NCI-H1930 (cell line): Measurements from ENCODE around the gene SETD1A.
A peak's percentile ranks its signal among the peaks of the same experiment; 100 is the strongest.
"Not testable (repeated sequence)": the region's sequence is repeated elsewhere in the genome, so short reads cannot be mapped to it uniquely, and the experiment has no call there.

Experiments used
- DNase-seq, 2 experiments: peaks; one replicate each; lab custom pipeline; 2025; lab: John Stamatoyannopoulos, UW

SETD1A gene

GRCh38 chr16:30929167-30929566, 28.4 kb upstream of the SETD1A start:
- DNase-seq = no peak

- no peak for DNase-seq
Observed at GRCh38 chr16:30930160-30930571, 27.4 kb upstream of the SETD1A start.

- DNase-seq = no peak
Observed at GRCh38 chr16:30931068-30931650, 26.4 kb upstream of the SETD1A start.

- DNase-seq = no peak
Observed at GRCh38 chr16:30934827-30935557, 22.6 kb upstream of the SETD1A start.

GRCh38 chr16:30937692-30938091, 19.9 kb upstream of the SETD1A start:
- no peak for DNase-seq

- not testable (repeated sequence) for DNase-seq
Observed at GRCh38 chr16:30939571-30939970, 18.0 kb upstream of the SETD1A start.

GRCh38 chr16:30941600-30942425, 15.7 kb upstream of the SETD1A start:
- DNase-seq = peak; percentile 52 to 63

- no peak for DNase-seq
Observed at GRCh38 chr16:30942426-30942806, 15.1 kb upstream of the SETD1A start.

GRCh38 chr16:30944352-30944751, 13.2 kb upstream of the SETD1A start:
- no peak for DNase-seq

- no peak for DNase-seq
Observed at GRCh38 chr16:30946671-30947540, 10.6 kb upstream of the SETD1A start.

- DNase-seq = no peak
Observed at GRCh38 chr16:30947541-30947858, 10.1 kb upstream of the SETD1A start.

- peak; percentile 88 to 94 for DNase-seq
Observed at GRCh38 chr16:30947859-30948666, 9.5 kb upstream of the SETD1A start.

GRCh38 chr16:30948667-30949649, 8.6 kb upstream of the SETD1A start, which contains the start of gene ORAI3:
Gene ORAI3, plus strand, starts transcription at chr16:30949068. Its CDS starts 222 bp downstream, at chr16:30949290.
- peak in 1 of 2 experiments; percentile 44 for DNase-seq

- DNase-seq = no peak
Observed at GRCh38 chr16:30949650-30950515, 7.7 kb upstream of the SETD1A start.

- DNase-seq = no peak
Observed at GRCh38 chr16:30950516-30951065, 7.0 kb upstream of the SETD1A start.

GRCh38 chr16:30951193-30951592, 6.4 kb upstream of the SETD1A start:
- DNase-seq = no peak

- DNase-seq = no peak
Observed at GRCh38 chr16:30951750-30952149, 5.8 kb upstream of the SETD1A start.

- DNase-seq = no peak
Observed at GRCh38 chr16:30953111-30953510, 4.4 kb upstream of the SETD1A start.
